ENCODE results near the gene REV1. TPM values are rescaled to one million over a fixed set of nuclear protein-coding genes. Genes with fewer than 3 reads are reported as not detected.

REV1 gene
- total RNA-seq, 1 experiment from 2014 or later = 34.3 TPM

- Histone ChIP-seq H3K79me2 (ENCODE audit: insufficient read depth, low read length) (no peaks in the 10 kb centered on the region), H3K9ac (ENCODE audit: low read length) (no peak overlapping the region), H3K9me2 (ENCODE audit: insufficient read depth) (no peaks in the 10 kb centered on the region), H3K4me3 (replicated peaks in 1 of 2; ENCODE audit: low read depth in 1 of 2, low read length in 2 of 2) (no peak overlapping the region), H3K4me2 (ENCODE audit: low read length) (no peak overlapping the region), H2AFZ (ENCODE audit: low read depth, low read length, poor library complexity, severe bottlenecking) (no peak overlapping the region), H3K27me3 (ENCODE audit: insufficient read depth, low read length) (no peaks in the 10 kb centered on the region), H3K27ac (ENCODE audit: low read depth, low read length) (no peak overlapping the region), H3K9me3 (ENCODE audit: control insufficient read depth in 1 of 2, insufficient read depth in 1 of 2, low read depth in 1 of 2, low read length in 2 of 2) (no peaks in the 10 kb centered on the region), H3K36me3 (ENCODE audit: control insufficient read depth in 1 of 2, insufficient read depth in 2 of 2, low read length in 2 of 2) (no peaks in the 10 kb centered on the region), H3K4me1 (ENCODE audit: control insufficient read depth in 1 of 2, insufficient read depth in 2 of 2, low read length in 2 of 2) (peaks cover 0 to 8% of the 10 kb centered on the region in 2 experiments; a peak in 2 of 4 replicates), H4K20me1 (ENCODE audit: insufficient read depth) (no peaks in the 10 kb centered on the region)
- no peak for DNase-seq (ENCODE audit: low read depth, low spot score)
- no peak for ATAC-seq
- TF ChIP-seq JUND (IDR thresholded peaks at IDR 0.05) (no peak), YY1 (IDR thresholded peaks at IDR 0.05; ENCODE audit: extremely low read depth, insufficient replicate concordance, low read depth, low read length) (no peak), SP1 (IDR thresholded peaks at IDR 0.05; ENCODE audit: low read depth) (no peak), POLR2AphosphoS5 (IDR thresholded peaks at IDR 0.05; ENCODE audit: low read depth, low read length) (no peak), CBX3 (IDR thresholded peaks at IDR 0.05; ENCODE audit: low read depth) (no peak), RAD21 (IDR thresholded peaks at IDR 0.05; ENCODE audit: low read depth) (no peak), CTCF (IDR thresholded peaks at IDR 0.05 in 2 of 3, conservative IDR thresholded peaks at IDR 0.05 in 1 of 3; ENCODE audit: borderline replicate concordance in 1 of 3, insufficient read depth in 1 of 3, low read depth in 2 of 3, low read length in 2 of 3) (no peak), EZH2 (IDR thresholded peaks at IDR 0.05) (no peak), ATF3 (IDR thresholded peaks at IDR 0.05) (no peak), EGR1 (IDR thresholded peaks at IDR 0.05; ENCODE audit: low read depth) (no peak)
- intact Hi-C loops (cut with micrococcal nuclease) = loop anchor here (10.0 kb wide), 1 partner anchor 340 kb away; the partner anchor contains the start of genes LIPT1 and TSGA10
- ChIA-PET RAD21 (ENCODE audit: low non-redundant PET in 1 of 2, low total read pairs in 2 of 2, uncharacterized antibody in 2 of 2, unreplicated experiment in 2 of 2) (no interaction called here), CTCF (no interaction called here), POLR2A (no interaction called here)
- BruUV-seq (replicated peaks) = no TSS peak
Measured at GRCh38 chr2:99495115-99495860, 5.5 kb upstream of the REV1 start.
